HG03108 (cell line): Measurements from ENCODE around the gene CAMK2B.
"Not testable (repeated sequence)": the region's sequence is repeated elsewhere in the genome, so short reads cannot be mapped to it uniquely, and the experiment has no call there.

Experiments
- ATAC-seq: cut with Tn5 transposase; IDR thresholded peaks from one replicate; pipeline ENCODE4 v1.9.1; 2021; ENCODE audit warnings: moderate library complexity; ENCODE audit not compliant: unreplicated experiment

The CAMK2B gene

GRCh38 chr7:44218418-44219201 lies 106.8 kb downstream of the CAMK2B start:
- ATAC-seq: no peak

GRCh38 chr7:44217852-44218402 lies 107.5 kb downstream of the CAMK2B start:
- ATAC-seq: no peak

- ATAC-seq: no peak
Measured at GRCh38 chr7:44217223-44217714, 108.1 kb downstream of the CAMK2B start.

- no peak for ATAC-seq
Measured at GRCh38 chr7:44216521-44217222, 108.7 kb downstream of the CAMK2B start.

GRCh38 chr7:44216019-44216418 lies 109.4 kb downstream of the CAMK2B start:
- no peak for ATAC-seq

- no peak for ATAC-seq
Measured at GRCh38 chr7:44215531-44215930, 109.9 kb downstream of the CAMK2B start.

- ATAC-seq: no peak
Measured at GRCh38 chr7:44213877-44214388, 111.5 kb downstream of the CAMK2B start.

GRCh38 chr7:44213206-44213876 lies 112.1 kb downstream of the CAMK2B start:
- no peak for ATAC-seq

- no peak for ATAC-seq
Measured at GRCh38 chr7:44212581-44213184, 112.7 kb downstream of the CAMK2B start.

- ATAC-seq: no peak
Measured at GRCh38 chr7:44212018-44212417, 113.4 kb downstream of the CAMK2B start.

GRCh38 chr7:44211126-44211675 lies 114.2 kb downstream of the CAMK2B start:
- ATAC-seq: no peak

GRCh38 chr7:44210107-44210506 lies 115.3 kb downstream of the CAMK2B start:
- no peak for ATAC-seq

GRCh38 chr7:44208085-44208484 lies 117.3 kb downstream of the CAMK2B start:
- no peak for ATAC-seq

- no peak for ATAC-seq
Measured at GRCh38 chr7:44206008-44206407, 119.4 kb downstream of the CAMK2B start.

GRCh38 chr7:44201813-44202212 lies 123.6 kb downstream of the CAMK2B start:
- no peak for ATAC-seq

- ATAC-seq: peak; percentile 99
Measured at GRCh38 chr7:44200699-44201461, 124.5 kb downstream of the CAMK2B start, which contains the start of gene YKT6. TSS of gene YKT6 (plus strand) at chr7:44200978. CDS start at chr7:44201136, 158 bp downstream.

- ATAC-seq: not testable (repeated sequence)
Measured at GRCh38 chr7:44200163-44200562, 125.2 kb downstream of the CAMK2B start.

GRCh38 chr7:44197474-44197873 lies 127.9 kb downstream of the CAMK2B start:
- no peak for ATAC-seq

GRCh38 chr7:44196450-44196872 lies 128.9 kb downstream of the CAMK2B start:
- ATAC-seq: no peak
